Measurements from ENCODE around the gene EEA1.

GRCh38 chr12:92871116-92871515, 58.0 kb downstream of the EEA1 start:
- TF ChIP-seq CTCF (IDR thresholded peaks at IDR 0.05) = no peak
- TF ChIP-seq POLR2A (IDR thresholded peaks at IDR 0.05) = no peak
